Duodenal mucosa (tissue), 2 donors: Measurements from ENCODE around the gene G2E3.
"Not testable (repeated sequence)": the region's sequence is repeated elsewhere in the genome, so short reads cannot be mapped to it uniquely, and the experiment has no call there.

Source experiments
- H3K27ac ChIP-seq: one replicate; pipeline ENCODE4 v1.7.0; 2013; ENCODE audit warnings: low read depth, low read length
- H3K27me3 ChIP-seq, 2 donors: one replicate each; pipeline ENCODE4 v1.7.0; 2013; ENCODE audit warnings: low read length in 2 of 2, control low read depth in 1 of 2; ENCODE audit not compliant: insufficient read depth in 2 of 2, control insufficient read depth in 1 of 2
- H3K36me3 ChIP-seq, 2 donors: one replicate each; pipeline ENCODE4 v1.7.0; 2013; ENCODE audit warnings: low read length in 2 of 2, control low read depth in 1 of 2; ENCODE audit not compliant: insufficient read depth in 2 of 2, control insufficient read depth in 1 of 2
- H3K4me1 ChIP-seq, 2 donors: one replicate each; pipeline ENCODE4 v1.7.0; 2013; ENCODE audit warnings: low read length in 2 of 2, control low read depth in 1 of 2; ENCODE audit not compliant: insufficient read depth in 2 of 2, control insufficient read depth in 1 of 2
- H3K4me3 ChIP-seq, 2 donors: one replicate each; pipeline ENCODE4 v1.7.0; 2013; ENCODE audit warnings: low read length in 2 of 2, low read depth in 1 of 2
- H3K9ac ChIP-seq, 2 donors: one replicate each; pipeline ENCODE4 v1.7.0; 2013; ENCODE audit warnings: low read length in 2 of 2, low read depth in 1 of 2
- H3K9me3 ChIP-seq, 2 donors: one replicate each; pipeline ENCODE4 v1.7.0; 2013; ENCODE audit warnings: low read length in 2 of 2, control low read depth in 1 of 2; ENCODE audit not compliant: control insufficient read depth in 1 of 2

The G2E3 gene

GRCh38 chr14:30597504-30597903 lies 38.5 kb downstream of the G2E3 start:
- Histone ChIP-seq H3K4me3 (no peak overlapping the region), H3K36me3 (peaks cover 15 to 37% of the 10 kb centered on the region in 2 donors), H3K27ac (no peak overlapping the region), H3K27me3 (no peaks in the 10 kb centered on the region), H3K4me1 (peaks cover 0 to 14% of the 10 kb centered on the region in 2 donors), H3K9ac (no peak overlapping the region), H3K9me3 (no peaks in the 10 kb centered on the region)

- H3K27me3 ChIP-seq: no peaks in the 10 kb centered on the region
- peaks cover 18 to 49% of the 10 kb centered on the region in 2 donors for H3K36me3 ChIP-seq
- peaks cover 0 to 14% of the 10 kb centered on the region in 2 donors for H3K4me1 ChIP-seq
- H3K9me3 ChIP-seq: no peaks in the 10 kb centered on the region
- H3K9ac ChIP-seq: no peak overlapping the region
- no peak overlapping the region for H3K27ac ChIP-seq
- no peak overlapping the region for H3K4me3 ChIP-seq
Measured at GRCh38 chr14:30600922-30601918, 42.3 kb downstream of the G2E3 start.

- Histone ChIP-seq H3K9me3 (no peaks in the 10 kb centered on the region), H3K9ac (no peak overlapping the region), H3K27ac (no peak overlapping the region), H3K27me3 (no peaks in the 10 kb centered on the region), H3K4me1 (peaks cover 0 to 4% of the 10 kb centered on the region in 2 donors), H3K36me3 (peaks cover 18 to 43% of the 10 kb centered on the region in 2 donors), H3K4me3 (no peak overlapping the region)
Measured at GRCh38 chr14:30603402-30603801, 44.4 kb downstream of the G2E3 start.

GRCh38 chr14:30604696-30605095 lies 45.7 kb downstream of the G2E3 start:
- not testable (repeated sequence) for H3K27ac ChIP-seq

GRCh38 chr14:30607156-30607780 lies 48.3 kb downstream of the G2E3 start:
- Histone ChIP-seq H3K9me3 (no peaks in the 10 kb centered on the region), H3K27ac (no peak overlapping the region), H3K27me3 (no peaks in the 10 kb centered on the region), H3K4me3 (no peak overlapping the region), H3K36me3 (peaks cover 4 to 20% of the 10 kb centered on the region in 2 donors), H3K9ac (no peak overlapping the region), H3K4me1 (peaks cover 0 to 17% of the 10 kb centered on the region in 2 donors)

More at GRCh38 chr14:30604696-30605095, 45.7 kb downstream of the G2E3 start:
- H3K4me3 ChIP-seq, H3K9ac ChIP-seq, H3K27me3 ChIP-seq, H3K4me1 ChIP-seq, H3K9me3 ChIP-seq: not testable (repeated sequence)
- H3K36me3 ChIP-seq: peaks cover 18 to 36% of the 10 kb centered on the region in 2 donors

- H3K36me3 ChIP-seq: peaks cover 4 to 15% of the 10 kb centered on the region in 2 donors
- H3K27ac ChIP-seq: no peak overlapping the region
- no peak overlapping the region for H3K9ac ChIP-seq
Measured at GRCh38 chr14:30608533-30609006, 49.6 kb downstream of the G2E3 start.

GRCh38 chr14:30610787-30611343 lies 51.9 kb downstream of the G2E3 start:
- no peak overlapping the region for H3K27ac ChIP-seq
- no peak overlapping the region for H3K4me3 ChIP-seq
- H3K36me3 ChIP-seq: peaks cover 3 to 5% of the 10 kb centered on the region in 2 donors
- peaks cover 0 to 17% of the 10 kb centered on the region in 2 donors for H3K4me1 ChIP-seq
- no peaks in the 10 kb centered on the region for H3K27me3 ChIP-seq
- no peak overlapping the region for H3K9ac ChIP-seq
- H3K9me3 ChIP-seq: no peaks in the 10 kb centered on the region

More at GRCh38 chr14:30608533-30609006, 49.6 kb downstream of the G2E3 start:
- H3K4me1 ChIP-seq: peaks cover 0 to 17% of the 10 kb centered on the region in 2 donors
- H3K9me3 ChIP-seq: no peaks in the 10 kb centered on the region
- no peak overlapping the region for H3K4me3 ChIP-seq
- H3K27me3 ChIP-seq: no peaks in the 10 kb centered on the region

GRCh38 chr14:30614155-30614554 lies 55.2 kb downstream of the G2E3 start:
- no peak overlapping the region for H3K9ac ChIP-seq
- no peaks in the 10 kb centered on the region for H3K27me3 ChIP-seq
- H3K27ac ChIP-seq: no peak overlapping the region
- peaks cover 3 to 9% of the 10 kb centered on the region in 2 donors for H3K36me3 ChIP-seq
- H3K9me3 ChIP-seq: no peaks in the 10 kb centered on the region
- H3K4me3 ChIP-seq: no peak overlapping the region
- peaks cover 0 to 8% of the 10 kb centered on the region in 2 donors for H3K4me1 ChIP-seq

GRCh38 chr14:30620178-30620577 lies 61.2 kb downstream of the G2E3 start:
- Histone ChIP-seq H3K4me3 (no peak overlapping the region), H3K27ac (no peak overlapping the region), H3K9me3 (no peaks in the 10 kb centered on the region), H3K36me3 (peaks cover 0 to 4% of the 10 kb centered on the region in 2 donors), H3K9ac (no peak overlapping the region), H3K27me3 (no peaks in the 10 kb centered on the region), H3K4me1 (peaks cover 18% of the 10 kb centered on the region in 2 donors)
